NCI-H2107 treated with DMSO at 0.1 percent for 48 hours (cell line): ENCODE results near the gene RIT2.
"Not testable (repeated sequence)": the region's sequence is repeated elsewhere in the genome, so short reads cannot be mapped to it uniquely, and the experiment has no call there.

Experiments
- DNase-seq: peaks from one replicate; lab custom pipeline; 2025; ENCODE audit not compliant: unreplicated experiment; lab: John Stamatoyannopoulos, UW

Gene RIT2

DNA sequence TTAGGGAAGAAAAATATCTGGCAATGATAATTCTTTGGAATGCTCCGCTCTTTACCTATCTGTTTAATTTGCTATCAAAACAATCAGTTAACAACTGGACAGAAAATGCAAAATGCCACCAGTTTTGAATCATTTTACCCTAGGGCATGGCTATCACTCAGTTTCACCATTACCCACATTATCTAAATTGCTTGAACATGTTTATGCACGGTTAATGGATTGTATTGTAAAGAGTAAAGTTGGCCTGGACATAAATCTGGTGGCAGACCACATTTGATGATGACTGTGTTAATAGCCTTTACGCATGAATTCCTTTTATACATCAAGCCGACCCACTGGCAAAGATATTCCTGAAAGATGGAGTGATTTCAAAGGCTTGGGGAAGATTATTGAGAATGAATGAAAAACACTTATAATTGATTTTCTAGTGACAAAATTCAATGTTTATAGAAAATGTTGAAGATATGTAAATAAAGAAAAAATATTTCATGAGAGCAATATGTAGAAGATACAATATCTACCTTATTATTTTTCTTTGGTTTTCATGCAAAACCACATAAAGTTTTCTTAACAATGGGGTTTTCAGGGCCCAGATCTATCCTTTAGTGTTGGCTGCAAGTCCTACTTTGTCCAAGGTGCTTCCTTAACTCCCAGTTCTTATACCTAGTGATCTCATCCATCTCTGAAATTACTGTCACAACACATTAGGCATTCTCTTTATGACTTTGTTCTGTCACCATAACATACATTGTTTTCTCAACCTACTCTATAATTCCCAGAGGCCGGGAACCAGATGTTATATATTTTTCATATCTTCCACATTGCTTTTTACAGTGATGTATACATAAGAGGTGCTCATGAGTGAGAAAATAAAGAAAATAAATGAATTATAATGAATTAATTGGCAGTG, 265.1 kb downstream of the RIT2 start:
- DNase-seq, result no peak

DNA sequence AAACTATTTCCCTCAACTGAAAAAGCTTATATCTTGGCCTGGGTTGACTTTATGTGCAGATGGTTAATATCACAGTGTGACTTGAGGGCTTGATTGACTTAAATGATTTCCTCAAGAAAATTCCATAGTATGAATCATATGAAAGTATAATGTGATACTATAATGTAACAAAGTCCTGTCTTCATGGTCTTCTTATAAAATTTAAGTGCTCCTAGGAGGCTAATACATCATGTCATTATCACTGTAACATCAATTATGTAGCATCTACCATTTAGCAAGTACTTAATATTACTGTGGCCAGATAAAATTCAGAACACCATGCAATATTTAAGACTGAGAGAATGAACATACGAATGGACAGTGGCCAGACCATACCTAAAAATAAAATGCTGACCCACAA, 276.1 kb downstream of the RIT2 start:
- DNase-seq, result no peak

GRCh38 chr18:42838546-42839145, 276.8 kb downstream of the RIT2 start:
- DNase-seq, result no peak

DNA sequence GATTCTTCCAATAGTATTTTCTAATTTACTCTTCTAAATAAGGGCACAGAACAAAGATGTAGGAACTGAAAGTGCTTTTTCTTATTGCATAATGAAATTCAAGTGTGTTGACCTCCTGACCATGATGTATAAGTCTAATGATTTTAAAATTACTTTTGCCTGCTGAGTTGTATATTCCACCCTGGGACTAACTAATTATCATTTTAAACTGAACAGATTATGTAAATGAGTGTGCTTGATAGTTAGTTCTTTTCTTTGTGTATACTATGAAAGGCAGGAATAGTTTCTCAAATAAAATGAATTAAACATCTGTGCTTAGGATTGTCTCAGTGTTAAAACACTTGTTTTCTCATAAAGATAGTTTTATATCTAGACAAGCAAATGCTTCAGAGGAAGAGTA, 284.5 kb downstream of the RIT2 start:
- DNase-seq, result no peak

DNA sequence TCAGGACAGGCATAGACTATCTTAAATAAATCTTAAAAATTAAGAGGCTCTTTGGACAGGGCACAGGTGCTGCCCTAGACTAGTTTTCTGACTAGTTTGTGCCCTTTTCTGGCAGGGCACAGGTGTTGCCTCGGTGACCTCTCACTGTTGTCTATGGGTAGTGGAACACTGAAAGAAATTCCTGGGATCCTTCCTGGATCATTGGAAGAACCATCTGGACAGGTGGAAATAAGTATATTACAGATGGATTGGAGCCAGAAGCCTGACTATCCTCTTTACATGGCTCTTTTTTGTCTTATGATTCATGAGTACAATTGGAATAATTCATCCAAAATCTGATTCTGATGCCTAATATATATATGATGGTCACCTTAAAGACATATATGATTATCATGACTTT, 286.6 kb downstream of the RIT2 start:
- no peak for DNase-seq

DNA sequence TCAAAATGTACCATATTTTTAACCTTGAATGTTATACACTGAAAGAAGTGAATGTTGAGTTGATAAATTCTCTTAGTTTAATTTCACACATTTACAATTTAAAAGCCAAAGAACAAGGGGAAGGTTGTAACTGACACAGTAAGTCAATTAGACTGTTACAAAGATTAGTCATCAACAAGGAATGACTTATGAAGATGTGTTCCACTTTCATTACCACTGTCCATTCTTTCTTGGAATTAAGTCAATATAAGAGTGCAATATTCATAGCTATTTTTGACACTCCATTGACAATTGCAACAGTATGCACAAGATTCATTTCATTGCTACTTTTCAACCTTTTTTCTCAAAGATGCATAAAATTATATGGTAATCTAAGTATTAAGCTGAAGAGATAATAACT, 291.3 kb downstream of the RIT2 start:
- DNase-seq, result no peak

DNA sequence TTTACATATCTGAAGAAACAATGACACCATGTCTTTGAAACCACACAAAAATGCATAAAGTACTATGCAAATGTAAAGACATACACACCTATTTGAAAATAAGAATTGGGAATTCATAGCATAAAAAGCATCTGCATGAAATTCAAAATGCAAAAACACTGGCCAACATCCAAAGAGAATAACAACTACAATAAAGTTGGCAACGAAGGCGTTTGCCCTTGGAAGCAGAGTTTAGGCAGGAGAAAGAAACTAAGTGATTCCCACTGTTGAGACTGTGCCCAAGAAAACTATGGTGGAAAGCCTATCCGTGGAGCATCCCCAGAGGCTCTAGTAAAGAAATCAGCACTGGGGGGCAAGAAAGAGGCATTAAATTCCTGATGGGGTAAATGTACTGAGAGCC, 292.8 kb downstream of the RIT2 start:
- DNase-seq, result no peak

DNA sequence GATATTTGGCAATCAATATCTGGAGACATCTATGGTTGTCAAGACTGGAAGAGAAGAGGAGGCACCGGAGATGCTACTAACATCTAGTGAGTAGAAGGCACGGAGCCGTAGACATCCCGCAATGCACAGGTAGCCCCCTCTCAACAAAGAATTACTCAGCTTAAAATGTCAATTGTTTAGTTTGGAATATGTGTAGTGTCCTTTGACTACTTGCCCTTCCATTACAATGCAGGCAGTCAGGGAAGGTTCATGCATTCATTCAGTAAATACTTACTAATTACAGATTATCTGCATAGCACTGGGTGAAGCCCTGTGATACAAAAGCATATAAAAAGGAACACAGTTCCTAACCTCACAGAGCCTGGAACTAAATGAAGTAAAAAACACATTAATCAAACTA, 294.0 kb downstream of the RIT2 start:
- DNase-seq, result no peak

DNA sequence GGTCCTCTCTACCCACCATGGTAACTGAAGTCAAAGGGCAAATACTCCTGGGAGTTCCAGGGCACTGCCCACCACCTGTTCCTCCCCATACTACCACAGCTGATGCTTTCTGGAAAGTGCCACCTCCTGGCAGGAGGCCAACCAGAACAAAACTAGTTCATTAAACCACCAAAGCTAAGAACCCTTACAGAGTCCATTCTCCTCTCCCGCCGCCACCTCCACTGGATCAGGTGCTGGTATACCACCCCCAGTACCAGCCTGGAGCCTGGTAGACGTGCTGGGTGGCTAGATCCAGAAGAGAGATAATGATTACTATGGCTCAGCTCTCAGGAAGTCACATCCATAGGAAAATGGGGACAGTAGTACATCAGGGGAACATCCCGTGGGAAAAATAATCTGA, 300.9 kb downstream of the RIT2 start:
- DNase-seq, result no peak

- peak; percentile 31 for DNase-seq
Measured at GRCh38 chr18:42814184-42814583, 301.3 kb downstream of the RIT2 start.

- no peak for DNase-seq
Measured at GRCh38 chr18:42813570-42813969, 301.9 kb downstream of the RIT2 start.

DNA sequence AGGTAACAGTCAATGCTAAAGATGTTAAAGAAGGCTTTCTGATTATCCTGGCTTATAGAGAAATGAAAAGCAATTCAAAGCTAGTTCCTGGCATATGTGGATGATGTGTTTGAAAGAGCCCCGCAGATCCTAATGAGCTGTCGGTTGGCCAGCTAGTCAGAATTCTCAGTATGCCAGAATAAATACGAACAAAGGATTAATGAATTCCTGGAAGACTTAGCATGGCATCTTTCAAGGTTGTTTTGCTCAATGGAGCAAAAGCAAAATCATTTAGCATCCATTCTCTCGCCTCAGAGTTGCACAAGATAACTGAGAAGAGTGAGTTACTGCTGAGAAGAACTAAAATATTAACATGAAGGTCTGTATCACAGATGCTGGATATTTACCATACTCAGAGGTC, 307.6 kb downstream of the RIT2 start:
- DNase-seq, result no peak

GRCh38 chr18:42801706-42802105, 313.8 kb downstream of the RIT2 start:
- no peak for DNase-seq

GRCh38 chr18:42798606-42799170, 316.8 kb downstream of the RIT2 start:
- no peak for DNase-seq

DNA sequence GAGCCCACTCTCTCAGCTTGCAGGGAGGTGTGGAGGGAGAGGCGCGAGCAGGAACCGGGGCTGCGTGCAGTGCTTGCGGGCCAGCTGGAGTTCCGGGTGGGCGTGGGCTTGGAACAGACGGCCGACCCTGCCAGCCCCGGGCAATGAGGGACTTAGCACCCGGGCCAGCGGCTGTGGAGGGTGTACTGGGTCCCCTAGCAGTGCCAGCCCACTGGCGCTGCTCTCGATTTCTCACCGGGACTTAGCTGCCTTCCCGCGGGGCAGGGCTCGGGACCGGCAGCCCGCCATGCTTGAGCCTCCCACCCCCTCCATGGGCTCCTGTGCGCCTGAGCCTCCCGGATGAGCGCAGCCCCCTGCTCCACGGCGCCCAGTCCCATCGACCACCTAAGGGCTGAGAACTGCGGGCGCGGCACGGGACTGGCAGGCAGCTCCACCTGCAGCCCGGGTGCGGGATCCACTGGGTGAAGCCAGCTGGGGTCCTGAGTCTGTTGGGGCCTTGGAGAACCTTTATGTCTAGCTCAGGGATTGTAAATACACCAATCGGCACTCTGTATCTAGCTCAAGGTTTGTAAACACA, 320.2 kb downstream of the RIT2 start:
- not testable (repeated sequence) for DNase-seq

- no peak for DNase-seq
Measured at GRCh38 chr18:42792731-42793130, 322.8 kb downstream of the RIT2 start.

GRCh38 chr18:42784632-42785031, 330.9 kb downstream of the RIT2 start:
- no peak for DNase-seq

DNA sequence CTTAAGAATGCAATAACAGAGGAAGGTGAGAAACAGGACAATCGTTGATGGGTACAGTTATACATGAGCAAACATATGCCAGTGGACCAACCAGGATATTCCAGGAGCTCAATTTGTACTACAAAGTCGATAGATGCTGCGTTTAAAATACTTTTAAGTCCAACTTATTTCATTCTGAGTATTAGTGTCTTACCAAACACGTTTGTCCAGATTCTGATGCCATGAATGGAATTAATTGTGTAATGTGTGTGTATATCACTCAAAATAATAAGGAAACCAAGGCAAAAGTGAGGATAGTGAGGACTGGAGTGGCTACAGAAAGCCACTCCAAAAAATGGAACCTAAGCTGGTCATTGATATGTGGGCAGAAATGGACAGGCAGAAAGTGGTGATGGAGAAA, 332.6 kb downstream of the RIT2 start:
- no peak for DNase-seq

DNA sequence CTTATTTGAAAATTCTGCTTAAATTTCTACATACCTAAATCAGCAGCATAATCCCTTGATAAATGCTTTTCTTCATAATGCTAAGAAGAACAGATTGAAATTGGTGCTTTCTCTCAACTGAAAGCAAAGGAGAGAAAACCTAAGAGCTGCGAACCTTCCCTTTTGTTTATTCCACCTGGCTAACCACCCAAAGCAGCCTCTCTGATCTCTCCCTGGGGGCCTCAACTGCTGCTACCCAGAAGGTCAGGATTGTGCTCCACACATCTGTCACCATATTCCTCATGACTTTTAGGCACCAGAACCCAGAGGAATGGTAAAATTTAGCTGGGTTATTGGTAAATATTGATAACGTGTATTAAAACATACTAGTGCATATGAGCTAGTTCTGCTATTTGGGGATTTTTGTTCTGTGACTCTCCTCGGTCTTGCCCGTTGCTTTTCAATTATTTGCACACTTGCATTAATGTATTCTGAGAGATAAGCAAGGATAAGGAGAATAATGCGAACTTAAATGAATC, 334.1 kb downstream of the RIT2 start:
- peak; percentile 29 for DNase-seq

- no peak for DNase-seq
Measured at GRCh38 chr18:42780171-42780570, 335.3 kb downstream of the RIT2 start.

GRCh38 chr18:42778445-42779042, 336.9 kb downstream of the RIT2 start:
- no peak for DNase-seq
